Measurements from ENCODE around the gene LSM7. TPM values are rescaled to one million over a fixed set of nuclear protein-coding genes. Genes with fewer than 3 reads are reported as not detected.

LSM7 gene
- total and polyA plus RNA-seq, 9 of the 15 experiments (the other 6 are each of a cell fraction or from before 2014, with no cell fraction given): 40.5 to 690 (median 265) TPM

DNA sequence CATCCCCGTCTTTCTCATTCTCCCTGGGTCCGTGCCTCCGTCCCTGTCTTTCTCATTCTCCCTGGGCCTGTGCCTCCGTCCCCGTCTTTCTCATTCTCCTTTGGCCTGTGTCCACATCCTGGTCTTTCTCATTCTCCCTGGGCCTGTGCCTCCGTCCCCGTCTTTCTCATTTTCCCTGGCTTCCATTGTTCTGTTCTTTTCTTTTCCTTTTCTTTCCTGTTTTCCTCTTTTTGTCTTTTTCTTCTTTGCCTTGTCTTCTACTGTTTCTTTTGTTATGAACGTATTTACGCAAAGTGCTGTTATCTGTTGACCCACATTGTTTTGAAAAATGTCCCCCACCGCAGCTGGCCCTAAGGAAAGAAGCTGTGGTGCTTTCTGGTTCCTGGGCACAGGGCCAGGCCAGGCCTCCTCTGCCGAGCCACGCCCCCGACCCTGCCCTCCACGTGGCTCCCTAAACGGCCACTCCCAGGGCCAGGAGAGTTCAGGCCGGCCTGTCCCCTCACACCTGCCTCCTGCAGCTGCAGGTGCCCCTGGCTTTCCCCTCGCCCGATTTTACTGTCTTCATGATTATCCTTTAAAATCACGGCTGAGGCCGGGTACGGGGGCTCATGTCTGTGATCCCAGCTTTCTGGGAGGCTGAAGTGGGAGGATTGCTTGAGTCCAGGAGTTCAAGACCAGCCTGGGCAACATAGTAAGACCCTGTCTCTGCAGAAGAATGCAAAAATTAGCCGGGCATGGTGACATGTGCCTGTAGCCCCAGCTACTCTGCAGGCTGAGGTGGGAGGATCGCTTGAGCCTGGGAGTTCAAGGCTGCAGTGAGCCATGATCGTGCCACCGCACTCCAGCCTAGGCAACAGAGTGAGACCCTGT lies 17.6 kb upstream of the LSM7 start:
- Histone ChIP-seq H2AFZ (ENCODE audit: low read depth, low read length) (peak overlapping the region; percentile 4; the same call in 1 of the 2 replicates), H3K27ac (ENCODE audit: extremely low read depth, low read depth, low read length) (peak overlapping the region; percentile 81), H3K4me2 (ENCODE audit: insufficient read depth, low read length) (peak overlapping the region; percentile 33; the same call in 1 of the 2 replicates), H3K4me3 (no peak overlapping the region), H4K20me1 (replicated peaks; ENCODE audit: control insufficient read depth, insufficient read depth, low read length) (no peaks in the 10 kb centered on the region), H3K9ac (ENCODE audit: insufficient read depth in 1 of 2, low read depth in 2 of 2, low read length in 2 of 2) (peak overlapping the region; percentile 61; a peak in 3 of 4 replicates), H3K36me3 (ENCODE audit: control insufficient read depth, insufficient read depth, low read length) (peaks cover 39% of the 10 kb centered on the region; the same call in 2 of the 3 replicates), H3K9me1 (ENCODE audit: control insufficient read depth, insufficient read depth, low read length) (peaks cover 1% of the 10 kb centered on the region), H3K27me3 (ENCODE audit: control insufficient read depth in 2 of 2, insufficient read depth in 2 of 2, low read length in 2 of 2) (no peaks in the 10 kb centered on the region), H3K4me1 (replicated peaks in 1 of 2; ENCODE audit: control insufficient read depth in 2 of 2, insufficient read depth in 2 of 2, low read length in 2 of 2) (peaks cover 18 to 52% of the 10 kb centered on the region in 2 experiments; a peak in 4 of 5 replicates), H3K9me3 (replicated peaks; ENCODE audit: control insufficient read depth, insufficient read depth, low read depth, low read length) (no peaks in the 10 kb centered on the region; the same call in 1 of the 2 replicates), H3K79me2 (ENCODE audit: control insufficient read depth, insufficient read depth, low read length) (no peaks in the 10 kb centered on the region)
- intact Hi-C loops (cut with micrococcal nuclease) (no loop called here), in situ Hi-C loops (cut with MboI) (no loop called here)
- 35% methylated on average over 20 of the region's 25 CpGs for WGBS (ENCODE audit: insufficient coverage, low coverage, missing lambda C conversion rate)
- ChIA-PET CTCF (ENCODE audit: low intra/inter-chr PET ratio) (no interaction called here), POLR2A (interaction anchor here (0.7 to 1.3 kb wide), 8 partner anchors 9 to 478 kb away, joined by 3 to 5 read pairs (median 3); no protein-coding TSS in a partner anchor)
- ATAC-seq (peak; percentile 98), FAIRE-seq (peak; percentile 98), DNase-seq (ENCODE audit: extremely low read depth in 1 of 4, low spot score in 3 of 4) (peak; percentile 85 to 91 (median 89))
- BruUV-seq (replicated peaks): no TSS peak
- TF ChIP-seq, protein P1, sequence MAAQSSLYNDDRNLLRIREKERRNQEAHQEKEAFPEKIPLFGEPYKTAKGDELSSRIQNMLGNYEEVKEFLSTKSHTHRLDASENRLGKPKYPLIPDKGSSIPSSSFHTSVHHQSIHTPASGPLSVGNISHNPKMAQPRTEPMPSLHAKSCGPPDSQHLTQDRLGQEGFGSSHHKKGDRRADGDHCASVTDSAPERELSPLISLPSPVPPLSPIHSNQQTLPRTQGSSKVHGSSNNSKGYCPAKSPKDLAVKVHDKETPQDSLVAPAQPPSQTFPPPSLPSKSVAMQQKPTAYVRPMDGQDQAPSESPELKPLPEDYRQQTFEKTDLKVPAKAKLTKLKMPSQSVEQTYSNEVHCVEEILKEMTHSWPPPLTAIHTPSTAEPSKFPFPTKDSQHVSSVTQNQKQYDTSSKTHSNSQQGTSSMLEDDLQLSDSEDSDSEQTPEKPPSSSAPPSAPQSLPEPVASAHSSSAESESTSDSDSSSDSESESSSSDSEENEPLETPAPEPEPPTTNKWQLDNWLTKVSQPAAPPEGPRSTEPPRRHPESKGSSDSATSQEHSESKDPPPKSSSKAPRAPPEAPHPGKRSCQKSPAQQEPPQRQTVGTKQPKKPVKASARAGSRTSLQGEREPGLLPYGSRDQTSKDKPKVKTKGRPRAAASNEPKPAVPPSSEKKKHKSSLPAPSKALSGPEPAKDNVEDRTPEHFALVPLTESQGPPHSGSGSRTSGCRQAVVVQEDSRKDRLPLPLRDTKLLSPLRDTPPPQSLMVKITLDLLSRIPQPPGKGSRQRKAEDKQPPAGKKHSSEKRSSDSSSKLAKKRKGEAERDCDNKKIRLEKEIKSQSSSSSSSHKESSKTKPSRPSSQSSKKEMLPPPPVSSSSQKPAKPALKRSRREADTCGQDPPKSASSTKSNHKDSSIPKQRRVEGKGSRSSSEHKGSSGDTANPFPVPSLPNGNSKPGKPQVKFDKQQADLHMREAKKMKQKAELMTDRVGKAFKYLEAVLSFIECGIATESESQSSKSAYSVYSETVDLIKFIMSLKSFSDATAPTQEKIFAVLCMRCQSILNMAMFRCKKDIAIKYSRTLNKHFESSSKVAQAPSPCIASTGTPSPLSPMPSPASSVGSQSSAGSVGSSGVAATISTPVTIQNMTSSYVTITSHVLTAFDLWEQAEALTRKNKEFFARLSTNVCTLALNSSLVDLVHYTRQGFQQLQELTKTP (IDR thresholded peaks at IDR 0.05; ENCODE audit: low read depth in 1 of 2, partially characterized antibody in 2 of 2): peak; percentile 38 to 45
- TF ChIP-seq CCNT2 (IDR thresholded peaks at IDR 0.05; ENCODE audit: borderline replicate concordance, extremely low read depth, insufficient read length, low read depth, low read length) (peak; percentile 54), CXXC5 (CRISPR knock-in tag; IDR thresholded peaks at IDR 0.05) (peak; percentile 70), FOXM1 (IDR thresholded peaks at IDR 0.05; ENCODE audit: low read depth) (peak; percentile 67), FOXM1 (CRISPR knock-in tag; IDR thresholded peaks at IDR 0.05; ENCODE audit: low read depth) (no peak), SMARCA4 (IDR thresholded peaks at IDR 0.05) (peak; percentile 93), KHSRP (IDR thresholded peaks at IDR 0.05) (0 out of 2 replicates have a peak, but pooled peaks have one; percentile 22), LARP7 (IDR thresholded peaks at IDR 0.05) (peak; percentile 88; the same call in 1 of the 2 replicates), PCBP1 (IDR thresholded peaks at IDR 0.05; ENCODE audit: low read depth, low read length, poor library complexity, severe bottlenecking) (no peak), JUND (IDR thresholded peaks at IDR 0.05; ENCODE audit: borderline replicate concordance, low read depth, low read length) (peak; percentile 25; the same call in 1 of the 2 replicates), JUND (tag; IDR thresholded peaks at IDR 0.05; ENCODE audit: borderline replicate concordance, low read depth, low read length) (no peak), CBX8 (IDR thresholded peaks at IDR 0.05; ENCODE audit: borderline replicate concordance, extremely low read depth, low read depth, low read length, poor library complexity, severe bottlenecking) (no peak), RBM15 (IDR thresholded peaks at IDR 0.05; ENCODE audit: insufficient read depth, low read length) (no peak), ZFP30 (CRISPR knock-in tag; IDR thresholded peaks at IDR 0.05; ENCODE audit: borderline replicate concordance) (no peak)

Measured in K562 (cell line).